OCI-M2 (cell line): Measurements from ENCODE around the gene PNPLA1.
"Not testable (repeated sequence)": the region's sequence is repeated elsewhere in the genome, so short reads cannot be mapped to it uniquely, and the experiment has no call there.

Experiments used
- DNase-seq: peaks from one replicate; lab custom pipeline; 2025; ENCODE audit not compliant: unreplicated experiment; lab: John Stamatoyannopoulos, UW

PNPLA1 gene

DNA sequence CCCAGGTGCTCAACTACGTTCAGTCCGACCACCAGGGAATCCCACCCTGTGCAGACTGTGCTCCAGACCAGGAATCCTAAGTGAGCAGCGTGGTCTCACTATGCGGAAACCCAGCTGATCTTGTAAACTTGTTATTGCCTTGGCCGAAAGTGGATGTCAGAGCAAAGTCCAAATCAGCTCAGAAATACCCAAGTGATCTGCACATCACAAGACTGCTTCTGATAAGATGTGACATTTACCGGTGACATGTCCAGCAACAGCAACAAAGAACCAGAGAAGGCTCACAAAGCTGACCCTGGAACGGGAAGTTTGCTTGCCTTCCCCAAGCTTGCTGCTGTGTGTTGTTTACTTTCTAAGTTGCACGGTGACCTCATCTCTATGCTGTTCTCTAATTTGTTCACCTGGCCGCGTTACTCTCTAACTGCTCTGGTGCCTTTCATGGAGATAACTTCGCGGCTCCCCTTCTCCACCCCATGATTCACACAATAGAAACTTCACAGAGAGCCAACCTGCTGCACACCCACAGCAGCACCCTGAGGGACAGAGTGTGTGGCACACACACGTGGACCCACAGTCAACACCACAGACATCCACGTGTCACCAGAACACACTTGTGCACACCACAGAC lies 65.1 kb downstream of the PNPLA1 start:
- DNase-seq: no peak

- no peak for DNase-seq
Observed at GRCh38 chr6:36335465-36336207, 65.8 kb downstream of the PNPLA1 start.

DNA sequence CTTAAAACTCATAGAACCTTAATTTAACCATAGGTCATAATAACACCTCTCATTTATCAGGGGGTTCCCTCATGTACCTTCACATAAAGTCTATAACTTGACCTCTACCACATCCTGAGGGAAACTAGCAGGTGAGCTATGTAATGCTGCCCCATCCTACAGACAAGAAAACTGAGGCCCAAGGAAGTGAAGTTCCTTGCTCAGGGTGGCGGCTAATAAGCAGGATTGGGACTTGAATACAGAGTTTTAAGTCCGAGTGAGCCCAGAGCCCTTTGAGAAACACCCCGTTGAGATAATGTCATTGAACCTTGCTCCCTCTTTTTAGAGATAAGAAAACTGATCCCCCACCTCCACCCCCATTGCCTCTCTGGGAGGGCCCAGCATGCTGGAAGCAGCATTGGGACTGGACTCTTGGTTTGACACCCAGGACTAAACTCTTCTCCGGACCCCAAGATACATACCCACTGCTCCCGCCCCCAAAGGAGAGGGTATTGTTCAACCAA lies 66.4 kb downstream of the PNPLA1 start:
- DNase-seq: no peak

DNA sequence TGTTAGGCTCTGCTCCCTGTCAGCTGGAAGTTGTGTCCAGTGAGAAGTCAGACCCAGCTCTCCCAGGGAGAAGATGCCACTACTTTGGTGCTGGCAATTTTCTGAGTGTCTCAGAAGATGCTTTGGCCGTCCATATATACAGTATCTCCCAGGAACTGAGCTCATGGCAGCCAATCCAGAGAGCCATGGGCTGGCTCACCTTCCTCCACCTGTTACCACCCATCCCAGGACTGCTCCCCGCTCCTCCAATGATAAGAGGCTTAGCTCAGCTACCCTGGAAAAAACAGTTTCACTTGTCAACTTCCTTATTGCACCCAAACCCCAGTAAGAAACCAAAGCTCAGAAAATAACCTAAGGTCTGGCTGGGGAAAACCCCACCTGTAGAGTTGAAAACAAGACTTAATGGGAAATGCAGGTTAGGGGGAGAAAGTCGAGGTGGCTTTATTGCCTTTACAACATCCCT lies 67.0 kb downstream of the PNPLA1 start, which contains the start of gene BNIP5:
BNIP5 (minus strand) TSS at position 110 of the 463 bp plus-strand sequence. CDS start 6,198 bp downstream, outside the sequence.
- no peak for DNase-seq

DNA sequence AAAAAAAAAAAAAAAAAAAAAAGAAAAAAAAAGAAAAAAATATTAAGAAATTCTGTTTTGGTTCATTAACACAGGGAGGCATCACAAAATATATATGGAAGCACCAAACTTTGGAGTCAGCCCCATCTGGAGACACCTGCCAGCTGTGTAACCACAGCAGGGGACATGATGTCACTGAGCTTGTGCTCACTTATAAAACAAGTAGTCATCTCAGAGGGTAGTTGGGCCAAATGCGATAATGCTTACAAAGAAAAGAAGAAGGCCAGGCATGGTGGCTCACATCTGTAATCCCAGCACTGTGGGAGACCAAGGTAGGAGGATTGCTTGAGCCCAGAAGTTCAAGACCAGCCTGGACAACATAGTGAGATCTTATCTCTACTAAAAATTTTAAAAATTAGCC lies 68.0 kb downstream of the PNPLA1 start:
- DNase-seq: no peak

DNA sequence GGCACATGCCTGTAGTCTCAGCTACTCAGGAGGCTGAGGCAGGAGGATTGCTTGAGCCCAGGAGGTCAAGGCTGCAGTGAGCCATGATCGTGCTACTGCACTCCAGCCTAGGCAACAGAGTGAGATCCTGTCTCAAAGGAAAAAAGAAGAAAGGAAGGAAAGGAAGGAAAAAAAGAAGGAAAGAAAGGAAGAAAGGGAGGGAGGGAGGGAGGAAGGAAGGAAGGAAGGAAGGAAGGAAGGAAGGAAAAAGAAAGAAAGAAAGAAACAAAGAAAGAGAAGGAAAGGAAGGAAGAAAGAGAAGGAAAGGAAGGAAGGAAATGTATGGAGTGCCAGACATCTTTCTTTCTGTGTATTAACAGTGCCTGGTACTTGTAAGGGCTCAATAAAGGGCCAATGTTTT lies 68.4 kb downstream of the PNPLA1 start:
- DNase-seq: not testable (repeated sequence)

- no peak for DNase-seq
Observed at GRCh38 chr6:36339146-36339545, 69.3 kb downstream of the PNPLA1 start.

DNA sequence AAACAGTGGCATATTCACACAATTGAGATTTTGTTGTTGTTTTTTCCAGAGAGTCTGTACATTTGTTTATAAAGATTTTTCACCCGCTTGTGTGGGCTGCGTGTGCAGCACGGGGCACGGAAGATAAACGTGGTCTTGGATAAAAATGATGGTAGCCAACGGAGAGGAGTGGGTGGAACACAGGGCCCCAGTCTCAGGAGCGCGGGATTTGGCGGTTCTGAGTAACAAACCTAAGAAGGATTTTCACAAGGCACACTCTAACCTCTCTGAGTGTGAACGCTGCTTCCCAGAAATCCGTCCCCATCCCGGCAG lies 70.4 kb downstream of the PNPLA1 start:
- DNase-seq: no peak

DNA sequence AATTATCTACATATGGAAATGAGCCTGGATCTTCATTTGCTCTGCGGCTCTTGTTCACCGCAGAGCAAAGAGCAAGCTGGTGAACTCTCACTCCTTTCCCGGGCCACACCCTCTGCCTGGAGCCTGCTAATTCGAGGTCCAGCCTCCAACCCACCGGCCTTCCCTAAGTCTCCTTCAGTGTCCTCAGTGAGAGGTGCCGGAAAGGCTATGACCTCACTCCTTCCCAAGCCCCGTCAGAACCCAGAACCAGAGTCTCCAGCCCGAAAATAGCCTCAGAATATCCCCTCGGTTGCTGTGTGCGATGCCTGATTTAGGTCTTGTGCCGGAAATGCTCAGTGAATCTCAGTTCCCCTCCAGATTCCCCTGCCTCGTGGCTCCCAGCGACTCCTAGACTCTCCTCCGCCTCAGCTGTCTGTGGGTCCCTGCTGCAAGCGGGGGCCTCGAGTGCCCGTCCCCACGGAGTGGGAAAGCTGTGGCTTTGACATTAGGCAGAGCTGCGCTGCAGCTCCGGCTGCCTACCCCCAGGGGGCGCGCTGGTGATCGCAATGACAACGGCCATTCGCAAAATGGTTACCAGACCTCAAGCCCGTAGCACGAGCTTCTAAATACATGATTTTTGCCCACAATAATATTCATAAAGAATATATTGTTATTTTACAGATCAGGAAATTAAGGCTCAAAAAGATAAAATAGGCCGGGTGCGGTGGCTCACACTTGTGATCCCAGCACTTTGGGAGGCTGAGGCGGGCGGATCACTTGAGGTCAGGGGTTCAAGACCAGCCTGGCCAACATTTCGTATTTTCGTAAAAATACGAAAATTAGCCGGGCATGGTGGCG lies 71.0 kb downstream of the PNPLA1 start:
- DNase-seq: no peak

- DNase-seq: no peak
Observed at GRCh38 chr6:36343109-36343680, 73.3 kb downstream of the PNPLA1 start.

GRCh38 chr6:36345681-36346466 lies 76.0 kb downstream of the PNPLA1 start:
- DNase-seq: no peak

DNA sequence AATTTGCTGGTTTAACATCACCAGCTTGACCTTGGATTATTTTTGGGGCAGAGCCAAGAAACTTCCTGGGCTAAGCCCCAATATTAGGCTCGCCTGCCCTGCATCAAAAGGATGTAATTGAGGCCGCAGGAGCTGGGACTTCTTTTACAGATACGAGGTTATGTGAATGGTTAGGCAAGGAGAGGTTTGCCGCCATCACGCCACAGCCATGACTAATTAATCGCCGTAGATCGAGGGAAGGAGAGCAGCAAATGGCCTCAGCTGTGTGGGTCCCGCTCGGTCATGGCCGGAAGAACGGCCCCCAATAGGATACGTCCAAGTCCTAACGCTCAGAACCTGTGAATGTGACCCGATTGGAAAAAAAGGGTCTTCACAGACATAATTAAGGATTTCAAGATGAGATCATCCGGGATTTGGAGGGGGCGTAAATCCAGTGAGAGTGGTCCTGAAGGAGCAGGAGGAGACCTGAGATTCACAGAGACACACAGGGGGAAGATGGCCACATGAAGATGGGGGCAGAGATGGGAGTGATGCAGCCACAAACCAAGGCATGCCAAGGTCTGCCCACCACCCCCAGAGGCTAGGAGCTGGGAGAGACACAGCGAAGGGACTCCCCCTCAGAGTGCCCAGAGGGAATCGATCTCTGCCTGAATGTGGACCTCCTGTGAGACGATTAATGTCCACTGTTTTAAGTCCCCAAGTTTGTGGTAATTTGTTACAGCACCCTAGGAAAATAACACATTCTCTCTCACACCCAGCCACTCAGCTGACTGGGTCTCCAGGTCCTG lies 76.8 kb downstream of the PNPLA1 start:
- no peak for DNase-seq

DNA sequence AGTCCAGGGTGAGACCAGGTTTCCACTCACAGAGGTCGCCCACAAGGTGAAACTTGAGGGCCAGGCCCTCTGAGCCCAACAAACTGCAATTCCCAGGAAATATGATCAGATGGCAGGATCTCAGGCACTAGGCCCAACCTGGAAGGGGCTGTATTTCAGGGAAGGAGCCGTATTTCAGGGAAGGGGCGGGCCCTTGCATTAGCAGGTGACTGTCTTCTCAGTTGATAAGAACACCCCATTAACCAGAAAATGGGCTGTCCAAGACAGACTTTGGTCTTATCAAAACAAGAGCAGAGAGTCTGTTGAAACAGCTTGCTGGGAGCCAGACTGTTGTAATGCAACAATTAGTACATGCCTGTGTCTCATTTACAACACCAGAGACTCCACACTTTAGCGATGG lies 77.8 kb downstream of the PNPLA1 start:
- no peak for DNase-seq

- DNase-seq: no peak
Observed at GRCh38 chr6:36349240-36349639, 79.4 kb downstream of the PNPLA1 start.

GRCh38 chr6:36350082-36350481 lies 80.2 kb downstream of the PNPLA1 start:
- DNase-seq: no peak

GRCh38 chr6:36350681-36351571 lies 81.1 kb downstream of the PNPLA1 start:
- DNase-seq: peak; percentile 25

GRCh38 chr6:36352477-36353157 lies 82.8 kb downstream of the PNPLA1 start:
- no peak for DNase-seq

GRCh38 chr6:36353411-36353915 lies 83.6 kb downstream of the PNPLA1 start:
- DNase-seq: no peak
